ENCODE measurements around the gene HYOU1.
"Not testable (repeated sequence)": the region's sequence is repeated elsewhere in the genome, so short reads cannot be mapped to it uniquely, and the experiment has no call there.

HYOU1 gene

GRCh38 chr11:119057000-119057769 lies at the start of gene HYOU1:
Gene HYOU1 (minus strand): TSS chr11:119057205. CDS start chr11:119056160, 1,045 bp downstream.
- Mint-ChIP-seq H3K36me3 (ENCODE audit: insufficient read depth) (peaks cover 42% of the 10 kb centered on the region), H3K4me1 (peaks cover 51% of the 10 kb centered on the region), H3K9me3 (no peaks in the 10 kb centered on the region), H3K4me3 (peak within 1 kb of the TSS; percentile 92), H3K27me3 (no peaks in the 10 kb centered on the region), H3K27ac (ENCODE audit: low read depth) (peak within 1 kb of the TSS; percentile 99)
- DNase-seq (ENCODE audit: low spot score in 2 of 2) (peak; percentile 93 to 95), ATAC-seq (replicated peaks; ENCODE audit: extremely low read depth, poor library complexity, severe bottlenecking) (peak; percentile 90)

GRCh38 chr11:119103793-119104192 lies 46.8 kb upstream of the HYOU1 start:
- ATAC-seq (replicated peaks; ENCODE audit: extremely low read depth, poor library complexity, severe bottlenecking): no peak
- Mint-ChIP-seq H3K4me3 (no peak overlapping the region), H3K9me3 (no peaks in the 10 kb centered on the region)

GRCh38 chr11:119103161-119103664 lies 46.2 kb upstream of the HYOU1 start:
- H3K4me1 Mint-ChIP-seq: peaks cover 35% of the 10 kb centered on the region
- H3K27ac Mint-ChIP-seq (ENCODE audit: low read depth); ATAC-seq (replicated peaks; ENCODE audit: extremely low read depth, poor library complexity, severe bottlenecking); H3K27me3 Mint-ChIP-seq; DNase-seq (ENCODE audit: low spot score in 2 of 2); H3K9me3 Mint-ChIP-seq: not testable (repeated sequence)
- peak overlapping the region; percentile 89 for H3K4me3 Mint-ChIP-seq
- H3K36me3 Mint-ChIP-seq (ENCODE audit: insufficient read depth): peaks cover 18% of the 10 kb centered on the region

More at GRCh38 chr11:119103793-119104192, 46.8 kb upstream of the HYOU1 start:
- H3K36me3 Mint-ChIP-seq (ENCODE audit: insufficient read depth): peaks cover 16% of the 10 kb centered on the region
- H3K27ac Mint-ChIP-seq (ENCODE audit: low read depth): no peak overlapping the region
- no peaks in the 10 kb centered on the region for H3K27me3 Mint-ChIP-seq
- no peak for DNase-seq (ENCODE audit: low spot score in 2 of 2)
- H3K4me1 Mint-ChIP-seq: peaks cover 37% of the 10 kb centered on the region

GRCh38 chr11:119101759-119102423 lies 44.9 kb upstream of the HYOU1 start, which contains the start of gene DPAGT1:
Gene DPAGT1 (minus strand): TSS chr11:119101853. CDS start chr11:119101655, 198 bp downstream.
- peaks cover 30% of the 10 kb centered on the region for H3K4me1 Mint-ChIP-seq
- H3K27me3 Mint-ChIP-seq: no peaks in the 10 kb centered on the region
- DNase-seq (ENCODE audit: low spot score in 2 of 2) (peak; percentile 68 to 76), ATAC-seq (replicated peaks; ENCODE audit: extremely low read depth, poor library complexity, severe bottlenecking) (peak; percentile 91)
- H3K4me3 Mint-ChIP-seq: peak within 1 kb of the TSS; percentile 89
- peaks cover 18% of the 10 kb centered on the region for H3K36me3 Mint-ChIP-seq (ENCODE audit: insufficient read depth)
- H3K27ac Mint-ChIP-seq (ENCODE audit: low read depth): peak within 1 kb of the TSS; percentile 94
- no peaks in the 10 kb centered on the region for H3K9me3 Mint-ChIP-seq

GRCh38 chr11:119100994-119101758 lies 44.2 kb upstream of the HYOU1 start:
- DNase-seq (ENCODE audit: low spot score in 2 of 2) (no peak), ATAC-seq (replicated peaks; ENCODE audit: extremely low read depth, poor library complexity, severe bottlenecking) (peak; percentile 2)
- Mint-ChIP-seq H3K36me3 (ENCODE audit: insufficient read depth) (peaks cover 17% of the 10 kb centered on the region), H3K9me3 (no peaks in the 10 kb centered on the region), H3K27me3 (no peaks in the 10 kb centered on the region), H3K4me1 (peaks cover 28% of the 10 kb centered on the region), H3K27ac (ENCODE audit: low read depth) (peak overlapping the region; percentile 94), H3K4me3 (peak overlapping the region; percentile 89)

- Mint-ChIP-seq H3K4me3 (peak overlapping the region; percentile 89), H3K27ac (ENCODE audit: low read depth) (peak overlapping the region; percentile 8), H3K4me1 (peaks cover 31% of the 10 kb centered on the region), H3K27me3 (no peaks in the 10 kb centered on the region), H3K9me3 (no peaks in the 10 kb centered on the region), H3K36me3 (ENCODE audit: insufficient read depth) (peaks cover 23% of the 10 kb centered on the region)
- ATAC-seq (replicated peaks; ENCODE audit: extremely low read depth, poor library complexity, severe bottlenecking) (no peak), DNase-seq (ENCODE audit: low spot score in 2 of 2) (no peak)
Measured at GRCh38 chr11:119100246-119100970, 43.4 kb upstream of the HYOU1 start.

GRCh38 chr11:119099711-119100110 lies 42.7 kb upstream of the HYOU1 start:
- no peak overlapping the region for H3K27ac Mint-ChIP-seq (ENCODE audit: low read depth)
- ATAC-seq (replicated peaks; ENCODE audit: extremely low read depth, poor library complexity, severe bottlenecking): no peak
- peaks cover 30% of the 10 kb centered on the region for H3K36me3 Mint-ChIP-seq (ENCODE audit: insufficient read depth)
- H3K4me3 Mint-ChIP-seq: peak overlapping the region; percentile 89
- H3K9me3 Mint-ChIP-seq: no peaks in the 10 kb centered on the region
- peaks cover 36% of the 10 kb centered on the region for H3K4me1 Mint-ChIP-seq
- no peak for DNase-seq (ENCODE audit: low spot score in 2 of 2)
- H3K27me3 Mint-ChIP-seq: no peaks in the 10 kb centered on the region

- peak overlapping the region; percentile 96 for H3K27ac Mint-ChIP-seq (ENCODE audit: low read depth)
- H3K4me3 Mint-ChIP-seq: peak overlapping the region; percentile 93
- peak; percentile 90 for ATAC-seq (replicated peaks; ENCODE audit: extremely low read depth, poor library complexity, severe bottlenecking)
- peaks cover 29% of the 10 kb centered on the region for H3K36me3 Mint-ChIP-seq (ENCODE audit: insufficient read depth)
- H3K27me3 Mint-ChIP-seq: no peaks in the 10 kb centered on the region
- DNase-seq (ENCODE audit: low spot score in 2 of 2): peak; percentile 99 to 100
- no peaks in the 10 kb centered on the region for H3K9me3 Mint-ChIP-seq
- H3K4me1 Mint-ChIP-seq: peaks cover 47% of the 10 kb centered on the region
Measured at GRCh38 chr11:119095066-119095880, 38.3 kb upstream of the HYOU1 start.

GRCh38 chr11:119094816-119095065 lies 37.7 kb upstream of the HYOU1 start:
- no peaks in the 10 kb centered on the region for H3K9me3 Mint-ChIP-seq
- peaks cover 29% of the 10 kb centered on the region for H3K36me3 Mint-ChIP-seq (ENCODE audit: insufficient read depth)
- peak overlapping the region; percentile 96 for H3K27ac Mint-ChIP-seq (ENCODE audit: low read depth)
- H3K4me3 Mint-ChIP-seq: peak overlapping the region; percentile 93
- DNase-seq (ENCODE audit: low spot score in 2 of 2): no peak
- no peaks in the 10 kb centered on the region for H3K27me3 Mint-ChIP-seq
- ATAC-seq (replicated peaks; ENCODE audit: extremely low read depth, poor library complexity, severe bottlenecking): peak; percentile 25
- peaks cover 43% of the 10 kb centered on the region for H3K4me1 Mint-ChIP-seq

GRCh38 chr11:119093942-119094815 lies 37.2 kb upstream of the HYOU1 start:
- peak; percentile 3 for ATAC-seq (replicated peaks; ENCODE audit: extremely low read depth, poor library complexity, severe bottlenecking)
- no peaks in the 10 kb centered on the region for H3K9me3 Mint-ChIP-seq
- H3K27me3 Mint-ChIP-seq: no peaks in the 10 kb centered on the region
- peak overlapping the region; percentile 96 for H3K27ac Mint-ChIP-seq (ENCODE audit: low read depth)
- peaks cover 31% of the 10 kb centered on the region for H3K36me3 Mint-ChIP-seq (ENCODE audit: insufficient read depth)
- H3K4me3 Mint-ChIP-seq: peak overlapping the region; percentile 93
- peaks cover 43% of the 10 kb centered on the region for H3K4me1 Mint-ChIP-seq
- no peak for DNase-seq (ENCODE audit: low spot score in 2 of 2)
